ENCODE data around the gene ZNF532.

- TF ChIP-seq, protein P1, sequence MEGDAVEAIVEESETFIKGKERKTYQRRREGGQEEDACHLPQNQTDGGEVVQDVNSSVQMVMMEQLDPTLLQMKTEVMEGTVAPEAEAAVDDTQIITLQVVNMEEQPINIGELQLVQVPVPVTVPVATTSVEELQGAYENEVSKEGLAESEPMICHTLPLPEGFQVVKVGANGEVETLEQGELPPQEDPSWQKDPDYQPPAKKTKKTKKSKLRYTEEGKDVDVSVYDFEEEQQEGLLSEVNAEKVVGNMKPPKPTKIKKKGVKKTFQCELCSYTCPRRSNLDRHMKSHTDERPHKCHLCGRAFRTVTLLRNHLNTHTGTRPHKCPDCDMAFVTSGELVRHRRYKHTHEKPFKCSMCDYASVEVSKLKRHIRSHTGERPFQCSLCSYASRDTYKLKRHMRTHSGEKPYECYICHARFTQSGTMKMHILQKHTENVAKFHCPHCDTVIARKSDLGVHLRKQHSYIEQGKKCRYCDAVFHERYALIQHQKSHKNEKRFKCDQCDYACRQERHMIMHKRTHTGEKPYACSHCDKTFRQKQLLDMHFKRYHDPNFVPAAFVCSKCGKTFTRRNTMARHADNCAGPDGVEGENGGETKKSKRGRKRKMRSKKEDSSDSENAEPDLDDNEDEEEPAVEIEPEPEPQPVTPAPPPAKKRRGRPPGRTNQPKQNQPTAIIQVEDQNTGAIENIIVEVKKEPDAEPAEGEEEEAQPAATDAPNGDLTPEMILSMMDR (IDR thresholded peaks at IDR 0.05) = no peak
- no peak for TF ChIP-seq POLR2A (IDR thresholded peaks at IDR 0.05)
These were observed 96.5 kb downstream of the ZNF532 start for GRCh38 chr18:58960946-58961722.

Measured in Peyer's patch (tissue), 4 donors.